Measurements from ENCODE around the gene ALKBH7. TPM values are rescaled to one million over a fixed set of nuclear protein-coding genes. Genes with fewer than 3 reads are reported as not detected.

ALKBH7 gene
- polyA plus RNA-seq, 1 of the 3 experiments (the other 2 are of a cell fraction) = 46.0 TPM

GRCh38 chr19:6392221-6393073 lies 19.9 kb downstream of the ALKBH7 start:
- Histone ChIP-seq H3K4me1 (ENCODE audit: control insufficient read depth in 1 of 2, insufficient read depth in 2 of 2, low read depth in 1 of 2, low read length in 1 of 2) (peaks cover 5 to 11% of the 10 kb centered on the region in 2 experiments; a peak in 2 of 4 replicates), H2AFZ (ENCODE audit: low read depth) (peak overlapping the region; percentile 92), H3K9me2 (no peaks in the 10 kb centered on the region), H3F3A (replicated peaks; ENCODE audit: insufficient read depth) (no peaks in the 10 kb centered on the region), H3K9me3 (no peaks in the 10 kb centered on the region), H3K27me3 (ENCODE audit: insufficient read depth) (no peaks in the 10 kb centered on the region), H3K79me2 (ENCODE audit: insufficient read depth) (peaks cover 44% of the 10 kb centered on the region), H3K4me2 (peak overlapping the region; percentile 94), H3K9ac (peak overlapping the region; percentile 85), H3K36me3 (replicated peaks in 1 of 2; ENCODE audit: control insufficient read depth in 1 of 2, insufficient read depth in 2 of 2, low read length in 1 of 2) (peaks cover 20 to 22% of the 10 kb centered on the region in 2 experiments), H4K20me1 (ENCODE audit: insufficient read depth) (no peaks in the 10 kb centered on the region), H3K4me3 (ENCODE audit: low read depth in 2 of 2, low read length in 1 of 2) (peak overlapping the region; percentile 84 to 89), H3K27ac (ENCODE audit: low read depth in 2 of 2, low read length in 1 of 2) (peak overlapping the region; percentile 94)
- ChIA-PET POLR2A (interaction anchor here (0.6 to 1.0 kb wide), 3 partner anchors 19 to 150 kb away, joined by 3 to 4 read pairs (median 3); no protein-coding TSS in a partner anchor), CTCF (interaction anchor here (0.5 to 2.2 kb wide), 6 partner anchors 12 to 344 kb away, joined by 3 to 8 read pairs (median 3); partner anchors contain the start of gene ALKBH7)
- DNase-seq = no peak
- WGBS (ENCODE audit: low lambda C conversion rate) = 8% methylated on average over 19 of the region's 30 CpGs
- TF ChIP-seq MXI1 (IDR thresholded peaks at IDR 0.05; ENCODE audit: low read depth, low read length) (no peak), FOXJ3 (CRISPR knock-in tag; IDR thresholded peaks at IDR 0.05) (no peak)

DNA sequence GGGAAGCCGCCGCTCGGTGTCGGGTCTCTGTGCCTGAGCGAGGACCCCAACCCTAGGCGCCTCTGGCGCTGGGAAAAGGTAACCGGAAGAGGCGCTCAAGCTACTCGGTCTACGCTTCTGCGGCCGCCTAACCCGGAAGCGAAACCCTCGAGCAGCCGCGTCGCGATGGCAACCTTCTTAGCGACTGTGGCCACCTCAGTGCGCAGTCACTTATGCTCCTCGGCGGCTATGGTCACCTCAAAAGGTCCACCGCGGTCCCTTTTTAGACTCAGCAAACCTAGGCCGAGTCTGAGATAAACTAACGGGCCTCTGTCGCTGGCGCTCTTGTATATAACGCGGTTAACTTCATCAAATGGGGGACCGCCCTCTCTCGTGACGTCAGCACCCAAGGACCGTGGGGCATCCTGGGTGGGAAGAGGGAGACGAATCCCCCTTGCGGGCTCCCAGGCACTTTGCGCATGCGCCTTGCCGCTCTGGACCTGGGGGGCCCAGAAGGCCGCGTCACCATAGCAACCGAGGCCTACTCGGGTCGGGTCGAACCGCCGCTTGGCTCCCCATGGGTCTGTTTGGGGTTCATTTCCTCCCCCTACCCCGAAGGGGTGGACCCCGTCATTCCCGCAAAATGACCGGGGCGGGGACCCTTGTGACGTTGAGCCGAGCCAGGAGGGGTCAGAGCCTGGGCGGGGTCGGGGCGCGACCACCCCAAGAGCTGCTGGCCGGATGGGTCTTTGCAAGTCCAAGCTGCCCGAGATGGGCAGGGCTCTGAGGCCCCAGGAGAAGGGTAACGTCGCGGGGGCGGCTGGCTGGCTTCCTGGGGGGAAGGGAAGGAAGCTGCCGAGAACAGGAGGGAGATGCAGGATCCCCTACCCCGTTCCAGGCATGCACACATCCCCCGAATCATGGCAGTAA lies 20.7 kb downstream of the ALKBH7 start, which contains the start of gene GTF2F1:
TSS of gene GTF2F1 (minus strand) at position 91 of the 909 bp plus-strand sequence. CDS start 169 bp downstream, outside the sequence.
- Histone ChIP-seq H3F3A (replicated peaks; ENCODE audit: insufficient read depth) (no peaks in the 10 kb centered on the region), H2AFZ (ENCODE audit: low read depth) (peak within 1 kb of the TSS; percentile 92), H3K4me2 (peak within 1 kb of the TSS; percentile 94), H3K27ac (ENCODE audit: low read depth in 2 of 2, low read length in 1 of 2) (peak within 1 kb of the TSS; percentile 94), H3K79me2 (ENCODE audit: insufficient read depth) (peaks cover 43% of the 10 kb centered on the region), H3K36me3 (replicated peaks in 1 of 2; ENCODE audit: control insufficient read depth in 1 of 2, insufficient read depth in 2 of 2, low read length in 1 of 2) (peaks cover 17% of the 10 kb centered on the region in 2 experiments), H3K9me2 (no peaks in the 10 kb centered on the region), H3K9me3 (no peaks in the 10 kb centered on the region), H3K9ac (peak within 1 kb of the TSS; percentile 85), H3K4me1 (ENCODE audit: control insufficient read depth in 1 of 2, insufficient read depth in 2 of 2, low read depth in 1 of 2, low read length in 1 of 2) (peaks cover 5 to 11% of the 10 kb centered on the region in 2 experiments; a peak in 2 of 4 replicates), H3K27me3 (ENCODE audit: insufficient read depth) (no peaks in the 10 kb centered on the region), H4K20me1 (ENCODE audit: insufficient read depth) (no peaks in the 10 kb centered on the region), H3K4me3 (ENCODE audit: low read depth in 2 of 2, low read length in 1 of 2) (peak within 1 kb of the TSS; percentile 84 to 89)
- ChIA-PET CTCF (interaction anchor here (0.6 to 2.2 kb wide), 4 partner anchors 17 to 345 kb away, joined by 3 to 8 read pairs (median 3); partner anchors contain the start of gene ALKBH7), POLR2A (interaction anchor here (0.6 to 1.5 kb wide), 3 partner anchors 17 to 151 kb away, joined by 3 to 4 read pairs (median 3); no protein-coding TSS in a partner anchor)
- peak; percentile 99 for DNase-seq
- 4% methylated on average over 16 of the region's 69 CpGs for WGBS (ENCODE audit: low lambda C conversion rate)
- TF ChIP-seq SMC3 (IDR thresholded peaks at IDR 0.05; ENCODE audit: low read depth, low read length) (no peak), SIN3A (IDR thresholded peaks at IDR 0.05; ENCODE audit: borderline replicate concordance, low read depth, low read length) (peak; percentile 81; the same call in 1 of the 2 replicates), EZH2phosphoT487 (IDR thresholded peaks at IDR 0.05; ENCODE audit: borderline replicate concordance, low read depth) (no peak), TCF12 (IDR thresholded peaks at IDR 0.05) (no peak), POLR2AphosphoS5 (IDR thresholded peaks at IDR 0.05; ENCODE audit: low read depth, low read length) (peak; percentile 70; the same call in 1 of the 2 replicates), JUND (IDR thresholded peaks at IDR 0.05) (no peak), RFX5 (IDR thresholded peaks at IDR 0.05; ENCODE audit: low read length) (no peak), GATA2 (CRISPR knock-in tag; IDR thresholded peaks at IDR 0.05) (no peak), EP300 (IDR thresholded peaks at IDR 0.05; ENCODE audit: borderline replicate concordance in 1 of 2, low read depth in 1 of 2, low read length in 1 of 2) (peak in 1 of 2 experiments; percentile 14; a peak in 1 of 4 replicates), GABPA (IDR thresholded peaks at IDR 0.05; ENCODE audit: low read depth) (peak; percentile 91), TAF1 (IDR thresholded peaks at IDR 0.05; ENCODE audit: borderline replicate concordance, low read depth, low read length) (0 out of 2 replicates have a peak, but pooled peaks have one; percentile 35), YY1 (IDR thresholded peaks at IDR 0.05; ENCODE audit: low read depth) (peak; percentile 35; the same call in 1 of the 2 replicates), RAD21 (IDR thresholded peaks at IDR 0.05; ENCODE audit: low read length) (no peak), FOXM1 (IDR thresholded peaks at IDR 0.05; ENCODE audit: low read depth) (no peak), USF1 (IDR thresholded peaks at IDR 0.05; ENCODE audit: borderline replicate concordance, low read depth) (no peak), TEAD4 (IDR thresholded peaks at IDR 0.05; ENCODE audit: borderline replicate concordance, insufficient read depth) (no peak)
- TF ChIP-seq, protein P1, sequence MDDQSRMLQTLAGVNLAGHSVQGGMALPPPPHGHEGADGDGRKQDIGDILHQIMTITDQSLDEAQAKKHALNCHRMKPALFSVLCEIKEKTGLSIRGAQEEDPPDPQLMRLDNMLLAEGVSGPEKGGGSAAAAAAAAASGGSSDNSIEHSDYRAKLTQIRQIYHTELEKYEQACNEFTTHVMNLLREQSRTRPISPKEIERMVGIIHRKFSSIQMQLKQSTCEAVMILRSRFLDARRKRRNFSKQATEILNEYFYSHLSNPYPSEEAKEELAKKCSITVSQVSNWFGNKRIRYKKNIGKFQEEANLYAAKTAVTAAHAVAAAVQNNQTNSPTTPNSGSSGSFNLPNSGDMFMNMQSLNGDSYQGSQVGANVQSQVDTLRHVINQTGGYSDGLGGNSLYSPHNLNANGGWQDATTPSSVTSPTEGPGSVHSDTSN (IDR thresholded peaks at IDR 0.05) = no peak
- TF ChIP-seq, protein P2, sequence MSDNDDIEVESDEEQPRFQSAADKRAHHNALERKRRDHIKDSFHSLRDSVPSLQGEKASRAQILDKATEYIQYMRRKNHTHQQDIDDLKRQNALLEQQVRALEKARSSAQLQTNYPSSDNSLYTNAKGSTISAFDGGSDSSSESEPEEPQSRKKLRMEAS (IDR thresholded peaks at IDR 0.05; ENCODE audit: low read depth) = peak; percentile 24; the same call in 1 of the 2 replicates
- TF ChIP-seq, protein P3, sequence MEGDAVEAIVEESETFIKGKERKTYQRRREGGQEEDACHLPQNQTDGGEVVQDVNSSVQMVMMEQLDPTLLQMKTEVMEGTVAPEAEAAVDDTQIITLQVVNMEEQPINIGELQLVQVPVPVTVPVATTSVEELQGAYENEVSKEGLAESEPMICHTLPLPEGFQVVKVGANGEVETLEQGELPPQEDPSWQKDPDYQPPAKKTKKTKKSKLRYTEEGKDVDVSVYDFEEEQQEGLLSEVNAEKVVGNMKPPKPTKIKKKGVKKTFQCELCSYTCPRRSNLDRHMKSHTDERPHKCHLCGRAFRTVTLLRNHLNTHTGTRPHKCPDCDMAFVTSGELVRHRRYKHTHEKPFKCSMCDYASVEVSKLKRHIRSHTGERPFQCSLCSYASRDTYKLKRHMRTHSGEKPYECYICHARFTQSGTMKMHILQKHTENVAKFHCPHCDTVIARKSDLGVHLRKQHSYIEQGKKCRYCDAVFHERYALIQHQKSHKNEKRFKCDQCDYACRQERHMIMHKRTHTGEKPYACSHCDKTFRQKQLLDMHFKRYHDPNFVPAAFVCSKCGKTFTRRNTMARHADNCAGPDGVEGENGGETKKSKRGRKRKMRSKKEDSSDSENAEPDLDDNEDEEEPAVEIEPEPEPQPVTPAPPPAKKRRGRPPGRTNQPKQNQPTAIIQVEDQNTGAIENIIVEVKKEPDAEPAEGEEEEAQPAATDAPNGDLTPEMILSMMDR (IDR thresholded peaks at IDR 0.05) = peak; percentile 20; the same call in 1 of the 2 replicates
